ENCODE results near the gene HOXB3.

- no peak for TF ChIP-seq EP300 (conservative IDR thresholded peaks at IDR 0.05; ENCODE audit: poor library complexity, severe bottlenecking)
- TF ChIP-seq, protein P1, sequence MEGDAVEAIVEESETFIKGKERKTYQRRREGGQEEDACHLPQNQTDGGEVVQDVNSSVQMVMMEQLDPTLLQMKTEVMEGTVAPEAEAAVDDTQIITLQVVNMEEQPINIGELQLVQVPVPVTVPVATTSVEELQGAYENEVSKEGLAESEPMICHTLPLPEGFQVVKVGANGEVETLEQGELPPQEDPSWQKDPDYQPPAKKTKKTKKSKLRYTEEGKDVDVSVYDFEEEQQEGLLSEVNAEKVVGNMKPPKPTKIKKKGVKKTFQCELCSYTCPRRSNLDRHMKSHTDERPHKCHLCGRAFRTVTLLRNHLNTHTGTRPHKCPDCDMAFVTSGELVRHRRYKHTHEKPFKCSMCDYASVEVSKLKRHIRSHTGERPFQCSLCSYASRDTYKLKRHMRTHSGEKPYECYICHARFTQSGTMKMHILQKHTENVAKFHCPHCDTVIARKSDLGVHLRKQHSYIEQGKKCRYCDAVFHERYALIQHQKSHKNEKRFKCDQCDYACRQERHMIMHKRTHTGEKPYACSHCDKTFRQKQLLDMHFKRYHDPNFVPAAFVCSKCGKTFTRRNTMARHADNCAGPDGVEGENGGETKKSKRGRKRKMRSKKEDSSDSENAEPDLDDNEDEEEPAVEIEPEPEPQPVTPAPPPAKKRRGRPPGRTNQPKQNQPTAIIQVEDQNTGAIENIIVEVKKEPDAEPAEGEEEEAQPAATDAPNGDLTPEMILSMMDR (IDR thresholded peaks at IDR 0.05; ENCODE audit: poor library complexity, severe bottlenecking) = no peak
- TF ChIP-seq TAF1 (IDR thresholded peaks at IDR 0.05; ENCODE audit: low read depth) = no peak
- TF ChIP-seq EZH2 (IDR thresholded peaks at IDR 0.05; ENCODE audit: borderline replicate concordance, insufficient read depth, low read length, poor library complexity, severe bottlenecking) = no peak
- no peak for TF ChIP-seq REST (IDR thresholded peaks at IDR 0.05; ENCODE audit: borderline replicate concordance)
- no peak for TF ChIP-seq POLR2AphosphoS5 (IDR thresholded peaks at IDR 0.05)
These were observed 2.5 kb upstream of the HOXB3 start for GRCh38 chr17:48592577-48592976.

Data from neural cell (in vitro differentiated cells).